Right atrium auricular region (tissue), 2 donors: ENCODE measurements around the gene BSG. TPM values are rescaled to one million over a fixed set of nuclear protein-coding genes. Genes with fewer than 3 reads are reported as not detected.

ENCODE experiments used
- DNase-seq: peaks from one replicate; pipeline ENCODE4 v3.0.0-alpha.2; 2019; ENCODE audit warnings: low spot score
- H3K27ac ChIP-seq, 2 donors: fragments of 200-600 bp; sonication (generic); 1 replicate in 1 of 2; 2 replicates in 1 of 2; pipeline ENCODE4 v1.5.1; 2016 to 2019
- H3K27me3 ChIP-seq, 2 donors: fragments of 200-600 bp; sonication (generic); one replicate each; pipeline versions ENCODE4 v1.5.1 to v1.6.0; 2017 to 2019
- H3K36me3 ChIP-seq: fragments of 200-600 bp; sonication (generic); one replicate; pipeline ENCODE4 v1.5.1; 2016
- H3K4me1 ChIP-seq, 2 donors: fragments of 200-600 bp; sonication (generic); one replicate each; pipeline versions ENCODE4 v1.5.1 to v1.6.0; 2017 to 2019
- H3K4me3 ChIP-seq, 2 donors: fragments of 200-600 bp; sonication (generic); 1 replicate in 1 of 2; 2 replicates in 1 of 2; pipeline ENCODE4 v1.5.1; 2017 to 2019; ENCODE audit warnings: mild to moderate bottlenecking in 1 of 2, moderate library complexity in 1 of 2
- H3K9me3 ChIP-seq, 2 donors: fragments of 200-600 bp; sonication (generic); one replicate each; pipeline ENCODE4 v1.5.1; 2019
- CTCF ChIP-seq, 2 donors: fragments of 200-600 bp; sonication (generic); IDR thresholded peaks; one replicate each; pipeline ENCODE4 v1.5.1; 2019; ENCODE audit warnings: antibody characterized with exemption in 2 of 2
- total RNA-seq, 2 donors: library from RNA; depleted of rRNA; stranded (reverse); fragments of >200 nt; gene quantifications; one replicate each; pipeline ENCODE4 v1.1.0, GENCODE V29; 2016

Gene BSG
- total RNA-seq, 2 donors from 2014 or later, result 1,033 to 1,569 TPM

DNA sequence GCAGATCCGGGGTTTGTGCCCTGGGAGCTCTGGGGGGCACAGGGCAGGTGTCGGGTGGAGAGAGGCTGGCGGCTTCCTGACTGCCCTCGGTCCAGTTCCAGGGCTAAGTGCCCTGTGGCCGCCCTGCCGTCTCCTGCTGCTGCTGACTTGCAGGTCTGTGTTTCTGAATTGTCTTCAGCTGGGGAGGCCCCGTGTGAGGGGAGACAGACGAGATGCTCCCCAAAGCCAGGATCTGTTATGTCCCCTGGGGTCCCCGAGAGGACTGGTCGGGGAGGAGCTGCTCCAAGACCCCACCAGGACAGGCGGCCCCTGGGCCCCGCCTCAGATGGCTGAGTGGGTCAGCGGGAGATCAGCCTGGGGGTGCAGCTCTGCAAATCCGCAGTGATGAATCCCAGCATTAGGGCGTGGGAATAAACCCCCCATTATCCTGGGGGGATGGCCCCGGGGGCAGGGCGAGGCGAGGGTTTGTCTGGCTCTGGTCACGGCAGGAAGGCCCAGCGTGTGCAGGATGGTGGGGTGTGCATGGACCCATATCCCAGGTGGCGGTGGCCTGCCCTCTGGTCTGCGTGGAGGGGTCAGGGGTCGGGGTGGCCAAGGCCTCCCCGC lies 22.0 kb downstream of the BSG start:
- TF ChIP-seq CTCF (IDR thresholded peaks at IDR 0.05), result no peak
- no peaks in the 10 kb centered on the region for H3K9me3 ChIP-seq
- H3K27me3 ChIP-seq, result peaks cover 0 to 15% of the 10 kb centered on the region in 2 donors
- H3K27ac ChIP-seq, result no peak overlapping the region
- H3K4me3 ChIP-seq, result no peak overlapping the region
- no peaks in the 10 kb centered on the region for H3K36me3 ChIP-seq
- no peak for DNase-seq
- peaks cover 0 to 8% of the 10 kb centered on the region in 2 donors for H3K4me1 ChIP-seq

- H3K27me3 ChIP-seq, result peaks cover 0 to 13% of the 10 kb centered on the region in 2 donors
- no peak for DNase-seq
- peaks cover 0 to 5% of the 10 kb centered on the region in 2 donors for H3K4me1 ChIP-seq
- no peak for TF ChIP-seq CTCF (IDR thresholded peaks at IDR 0.05)
- no peak overlapping the region for H3K27ac ChIP-seq
- H3K4me3 ChIP-seq, result no peak overlapping the region
- H3K36me3 ChIP-seq, result no peaks in the 10 kb centered on the region
- no peaks in the 10 kb centered on the region for H3K9me3 ChIP-seq
Measured at GRCh38 chr19:595326-596262, 23.2 kb downstream of the BSG start.

GRCh38 chr19:596263-596655 lies 23.9 kb downstream of the BSG start:
- Histone ChIP-seq H3K9me3 (no peaks in the 10 kb centered on the region), H3K4me3 (no peak overlapping the region), H3K36me3 (no peaks in the 10 kb centered on the region), H3K27me3 (peaks cover 0 to 6% of the 10 kb centered on the region in 2 donors), H3K4me1 (no peaks in the 10 kb centered on the region), H3K27ac (no peak overlapping the region)
- TF ChIP-seq CTCF (IDR thresholded peaks at IDR 0.05), result no peak
- DNase-seq, result no peak

DNA sequence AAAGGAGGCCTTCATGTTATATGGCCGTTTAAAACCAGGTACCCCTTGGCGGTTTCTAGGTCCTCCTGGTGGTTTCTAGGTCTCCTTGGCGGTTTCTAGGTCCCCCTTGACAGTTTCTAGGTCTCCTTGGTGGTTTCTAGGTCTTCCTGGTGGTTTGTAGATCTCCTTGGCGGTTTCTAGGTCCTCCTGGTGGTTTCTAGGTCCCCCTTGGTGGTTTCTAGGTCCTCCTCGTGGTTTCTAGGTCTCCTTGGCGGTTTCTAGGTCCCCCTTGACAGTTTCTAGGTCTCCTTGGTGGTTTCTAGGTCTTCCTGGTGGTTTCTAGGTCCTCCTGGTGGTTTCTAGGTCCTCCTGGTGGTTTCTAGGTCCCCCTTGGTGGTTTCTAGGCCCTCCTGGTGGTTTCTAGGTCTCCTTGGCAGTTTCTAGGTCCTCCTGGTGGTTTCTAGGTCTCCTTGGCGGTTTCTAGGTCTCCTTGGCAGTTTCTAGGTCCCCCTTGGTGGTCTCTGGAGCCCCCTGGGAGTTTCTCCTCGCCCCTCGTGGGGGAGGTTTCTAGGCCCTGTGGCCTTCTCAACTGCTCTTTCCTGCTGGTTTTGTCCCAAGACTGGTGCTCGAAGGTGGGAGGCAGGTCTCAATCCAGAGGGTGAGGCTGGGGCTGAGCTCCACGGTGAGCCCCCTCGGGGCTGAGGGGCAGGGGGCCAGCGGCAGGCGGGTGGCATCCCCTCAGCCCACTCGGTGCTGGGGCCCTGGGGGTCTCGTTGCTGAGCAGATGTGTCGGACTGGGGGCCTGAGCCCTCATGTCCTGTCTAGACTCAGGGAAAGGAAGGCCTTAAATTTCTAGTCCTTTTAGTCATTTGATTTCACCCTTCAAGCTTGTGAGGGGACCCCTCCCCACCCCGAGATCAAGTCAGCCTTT lies 25.3 kb downstream of the BSG start:
- Histone ChIP-seq H3K4me3 (no peak overlapping the region), H3K27me3 (no peaks in the 10 kb centered on the region), H3K27ac (no peak overlapping the region), H3K9me3 (no peaks in the 10 kb centered on the region), H3K4me1 (no peaks in the 10 kb centered on the region), H3K36me3 (no peaks in the 10 kb centered on the region)
- DNase-seq, result no peak
- TF ChIP-seq CTCF (IDR thresholded peaks at IDR 0.05), result no peak

GRCh38 chr19:601310-601709 lies 28.9 kb downstream of the BSG start:
- Histone ChIP-seq H3K27me3 (no peaks in the 10 kb centered on the region), H3K4me1 (no peaks in the 10 kb centered on the region), H3K27ac (no peak overlapping the region), H3K4me3 (no peak overlapping the region), H3K36me3 (no peaks in the 10 kb centered on the region), H3K9me3 (no peaks in the 10 kb centered on the region)
- DNase-seq, result no peak
- no peak for TF ChIP-seq CTCF (IDR thresholded peaks at IDR 0.05)
